GM23248 (cell line): ENCODE measurements around the gene NRP2. TPM values are rescaled to one million over a fixed set of nuclear protein-coding genes. Genes with fewer than 3 reads are reported as not detected.

ENCODE experiments used
- DNase-seq: peaks from one replicate; pipeline ENCODE4 v3.0.0-alpha.2; 2015
- H2AFZ ChIP-seq: fragments of 200-600 bp; sonication (generic); 2 replicates; pipeline ENCODE4 v1.6.1; 2016; ENCODE audit warnings: antibody characterized with exemption
- H3F3A ChIP-seq: fragments of 200-600 bp; sonication (generic); 2 replicates; pipeline ENCODE4 v1.6.1; 2016; ENCODE audit warnings: mild to moderate bottlenecking, antibody characterized with exemption, mixed run types; ENCODE audit not compliant: insufficient read depth
- H3K27ac ChIP-seq: fragments of 200-600 bp; sonication (generic); 2 replicates; pipeline ENCODE4 v1.5.1; 2016; ENCODE audit warnings: mild to moderate bottlenecking
- H3K27me3 ChIP-seq: fragments of 200-600 bp; sonication (generic); replicated peaks from 2 replicates; pipeline ENCODE4 v1.6.1; 2016; ENCODE audit warnings: mild to moderate bottlenecking; ENCODE audit not compliant: insufficient read depth
- H3K36me3 ChIP-seq: fragments of 200-600 bp; sonication (generic); 2 replicates; pipeline ENCODE4 v1.6.1; 2016; ENCODE audit warnings: low read depth, mild to moderate bottlenecking
- H3K4me1 ChIP-seq: fragments of 200-600 bp; sonication (generic); 2 replicates; pipeline ENCODE4 v1.6.1; 2016; ENCODE audit warnings: mild to moderate bottlenecking; ENCODE audit not compliant: insufficient read depth
- H3K4me2 ChIP-seq: fragments of 200-600 bp; sonication (generic); one replicate; pipeline ENCODE4 v1.6.1; 2016; ENCODE audit warnings: mild to moderate bottlenecking; ENCODE audit not compliant: unreplicated experiment
- H3K4me3 ChIP-seq: fragments of 200-600 bp; sonication (generic); 2 replicates; pipeline ENCODE4 v1.5.1; 2016; ENCODE audit warnings: mild to moderate bottlenecking
- H3K79me2 ChIP-seq: fragments of 200-600 bp; sonication (generic); 2 replicates; pipeline ENCODE4 v1.6.1; 2016; ENCODE audit warnings: mild to moderate bottlenecking; ENCODE audit not compliant: insufficient read depth
- H3K9ac ChIP-seq: fragments of 200-600 bp; sonication (generic); 2 replicates; pipeline ENCODE4 v1.6.1; 2016; ENCODE audit warnings: mild to moderate bottlenecking
- H3K9me2 ChIP-seq: fragments of 200-600 bp; sonication (generic); 2 replicates; pipeline ENCODE4 v1.6.1; 2016; ENCODE audit warnings: mixed run types, mild to moderate bottlenecking, moderate library complexity; ENCODE audit not compliant: insufficient read depth
- H3K9me3 ChIP-seq: fragments of 200-600 bp; sonication (generic); one replicate; pipeline ENCODE4 v1.6.1; 2017; ENCODE audit warnings: low read depth
- H4K20me1 ChIP-seq: fragments of 200-600 bp; sonication (generic); 2 replicates; pipeline ENCODE4 v1.6.0; 2016; ENCODE audit not compliant: insufficient read depth
- EZH2 ChIP-seq: fragments of 200-600 bp; sonication (generic); IDR thresholded peaks from 2 replicates; pipeline ENCODE4 v1.6.1; 2018; ENCODE audit warnings: antibody characterized with exemption, mild to moderate bottlenecking; ENCODE audit not compliant: insufficient read depth, poor library complexity, severe bottlenecking
- EZH2phosphoT487 ChIP-seq: fragments of 200-600 bp; sonication (generic); IDR thresholded peaks from 2 replicates; pipeline ENCODE4 v1.6.1; 2018; ENCODE audit warnings: antibody characterized with exemption, moderate library complexity, mild to moderate bottlenecking, low read depth; ENCODE audit not compliant: insufficient read depth
- WGBS, 2 experiments: methylation state at CpG; one replicate each; pipeline ENCODE4 v1.1.6; 2015 to 2017; ENCODE audit warnings: low lambda C conversion rate in 2 of 2, low coverage in 1 of 2; ENCODE audit errors: missing lambda C conversion rate in 2 of 2; 5-methylcytosine and 5-hydroxymethylcytosine counted together
- in situ Hi-C: fragments of 300-500 bp; cut with MboI; formaldehyde crosslinking; loops from 2 replicates; pipeline ENCODE4 v1.15.0; 2020
- polyA plus RNA-seq: library from polyadenylated mRNA; unstranded; fragments of >200 nt; fragmentation: Nextera tagmentation; extraction: Ambion mirVana; gene quantifications from 2 replicates; pipeline ENCODE4 v1.2.1, GENCODE V29; 2016
- total RNA-seq: library from RNA; depleted of rRNA; stranded (reverse); fragments of >200 nt; shearing (Covaris generic); gene quantifications from 2 replicates; pipeline ENCODE4 v1.2.3, GENCODE V29; 2014

Gene NRP2
- total and polyA plus RNA-seq, 2 experiments from 2014 or later, result 6.9 to 9.0 TPM

DNA sequence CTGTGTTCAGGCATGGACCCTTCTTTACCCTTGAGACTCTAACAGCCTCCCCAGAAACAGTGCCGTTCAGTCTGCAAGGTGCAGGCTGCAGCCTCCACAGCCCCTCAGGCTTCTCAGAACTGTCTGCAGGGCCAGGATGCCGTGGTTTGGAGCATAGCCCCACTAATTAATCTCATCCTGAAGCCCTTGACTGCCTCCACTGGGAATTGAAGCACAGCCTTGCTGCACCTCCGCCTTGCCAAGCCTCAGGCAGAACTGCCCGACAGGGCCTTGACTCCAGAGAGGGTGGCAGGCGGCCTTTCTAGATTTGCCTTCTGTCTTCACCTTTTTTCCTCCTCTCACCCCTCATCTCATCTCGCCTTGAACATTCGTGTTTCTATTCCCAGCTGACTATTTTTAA, 119.8 kb downstream of the NRP2 start:
- no peaks in the 10 kb centered on the region for H3K36me3 ChIP-seq
- H3K27me3 ChIP-seq, result no peaks in the 10 kb centered on the region; the same call in 1 of the 2 replicates
- no peaks in the 10 kb centered on the region for H3K9me2 ChIP-seq
- H3K79me2 ChIP-seq, result no peaks in the 10 kb centered on the region
- no peak overlapping the region for H3K27ac ChIP-seq
- TF ChIP-seq EZH2phosphoT487 (no peak), EZH2 (no peak)
- in situ Hi-C loops, result no loop called here
- H2AFZ ChIP-seq, result no peak overlapping the region
- H3F3A ChIP-seq, result no peaks in the 10 kb centered on the region
- H4K20me1 ChIP-seq, result no peaks in the 10 kb centered on the region
- no peak overlapping the region for H3K4me2 ChIP-seq
- H3K4me1 ChIP-seq, result no peaks in the 10 kb centered on the region
- WGBS, 2 experiments, result 59 to 64% methylated on average over 7 of the region's 7 CpGs
- H3K4me3 ChIP-seq, result no peak overlapping the region
- H3K9me3 ChIP-seq, result no peaks in the 10 kb centered on the region
- DNase-seq, result no peak
- H3K9ac ChIP-seq, result no peak overlapping the region

DNA sequence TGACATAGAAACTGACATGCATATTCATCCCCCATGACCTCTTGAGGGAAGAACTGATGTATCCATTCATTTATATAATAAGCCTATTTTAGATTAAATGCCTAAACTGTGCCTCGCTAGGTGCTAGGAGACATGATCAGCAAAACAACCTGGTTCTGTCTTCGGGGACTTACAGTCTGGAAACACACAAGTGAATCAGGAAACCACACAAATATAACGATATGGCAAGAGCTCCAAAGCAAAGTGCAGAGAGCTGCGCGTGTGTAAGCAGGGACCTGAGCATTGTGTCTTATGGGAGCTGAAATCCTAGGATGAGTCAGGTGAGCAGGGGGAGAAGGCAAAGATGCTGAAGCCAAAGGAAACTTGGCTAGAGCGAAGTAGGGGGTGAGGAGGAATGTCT, 120.6 kb downstream of the NRP2 start:
- 80 to 87% methylated on average over 6 of the region's 6 CpGs for WGBS, 2 experiments
- H3K79me2 ChIP-seq, result no peaks in the 10 kb centered on the region
- in situ Hi-C loops, result no loop called here
- H3K9me2 ChIP-seq, result no peaks in the 10 kb centered on the region
- H4K20me1 ChIP-seq, result no peaks in the 10 kb centered on the region
- H3K4me2 ChIP-seq, result no peak overlapping the region
- H3K4me1 ChIP-seq, result no peaks in the 10 kb centered on the region
- H3K36me3 ChIP-seq, result no peaks in the 10 kb centered on the region
- TF ChIP-seq EZH2phosphoT487 (no peak), EZH2 (no peak)
- peaks cover 3% of the 10 kb centered on the region; the same call in 1 of the 2 replicates for H3K27me3 ChIP-seq
- H3K27ac ChIP-seq, result no peak overlapping the region
- H3K9ac ChIP-seq, result no peak overlapping the region
- no peaks in the 10 kb centered on the region for H3K9me3 ChIP-seq
- no peak overlapping the region for H3K4me3 ChIP-seq
- H2AFZ ChIP-seq, result no peak overlapping the region
- H3F3A ChIP-seq, result no peaks in the 10 kb centered on the region
- DNase-seq, result no peak

DNA sequence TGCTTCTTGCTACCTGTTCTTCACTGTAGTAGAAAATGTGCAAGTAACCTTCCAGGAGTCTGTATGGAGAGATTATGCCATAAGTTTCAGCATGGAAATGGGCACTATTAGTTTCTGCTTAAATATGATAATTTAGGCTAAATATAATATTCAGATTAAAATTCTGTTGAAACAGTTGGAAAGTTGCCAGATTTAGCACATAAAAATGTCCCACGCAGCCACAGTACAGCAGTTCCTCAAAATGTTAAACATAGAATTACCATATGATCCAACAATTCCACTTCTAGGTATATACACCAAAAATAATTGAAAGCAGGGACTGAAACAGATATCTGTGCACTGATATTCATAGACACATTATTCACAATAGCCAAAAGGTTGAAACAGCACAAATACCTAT, 121.2 kb downstream of the NRP2 start:
- H3K9me3 ChIP-seq, result no peaks in the 10 kb centered on the region
- H3F3A ChIP-seq, result no peaks in the 10 kb centered on the region
- H4K20me1 ChIP-seq, result no peaks in the 10 kb centered on the region
- H3K4me2 ChIP-seq, result no peak overlapping the region
- H3K27me3 ChIP-seq, result peaks cover 7% of the 10 kb centered on the region; the same call in 1 of the 2 replicates
- no peaks in the 10 kb centered on the region for H3K9me2 ChIP-seq
- H3K9ac ChIP-seq, result no peak overlapping the region
- H3K27ac ChIP-seq, result no peak overlapping the region
- no peak overlapping the region for H3K4me3 ChIP-seq
- H2AFZ ChIP-seq, result no peak overlapping the region
- in situ Hi-C loops, result no loop called here
- no peaks in the 10 kb centered on the region for H3K36me3 ChIP-seq
- 74 to 78% methylated on average over 1 of the region's 1 CpG for WGBS, 2 experiments
- TF ChIP-seq EZH2phosphoT487 (no peak), EZH2 (no peak)
- H3K79me2 ChIP-seq, result no peaks in the 10 kb centered on the region
- no peak for DNase-seq
- no peaks in the 10 kb centered on the region for H3K4me1 ChIP-seq

DNA sequence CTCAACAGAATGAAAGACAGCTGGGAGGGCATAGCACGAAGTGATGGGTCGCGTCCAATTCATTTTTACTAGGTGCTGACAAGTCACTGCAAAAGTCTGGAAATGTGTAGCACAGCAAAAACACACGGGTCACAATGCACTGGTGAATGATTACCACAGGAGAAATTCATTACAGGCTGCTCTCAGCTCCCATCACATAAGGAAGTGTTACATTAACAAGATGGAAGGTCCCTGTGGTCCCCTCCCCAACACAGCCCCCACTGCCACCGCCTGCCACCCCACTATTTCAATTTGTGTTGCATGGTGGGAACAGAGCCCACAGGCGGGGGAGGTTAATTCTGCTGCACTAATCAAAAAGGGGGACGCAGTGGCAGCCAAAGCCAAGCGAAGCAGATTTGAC, 122.8 kb downstream of the NRP2 start:
- 72 to 75% methylated on average over 8 of the region's 8 CpGs for WGBS, 2 experiments
- no peak overlapping the region for H3K9ac ChIP-seq
- in situ Hi-C loops, result no loop called here

More for the DNA sequence above, 122.8 kb downstream of the NRP2 start:
- no peaks in the 10 kb centered on the region for H3K36me3 ChIP-seq
- H3K4me1 ChIP-seq, result no peaks in the 10 kb centered on the region
- H3K27me3 ChIP-seq, result peaks cover 7% of the 10 kb centered on the region; the same call in 1 of the 2 replicates
- DNase-seq, result no peak
- TF ChIP-seq EZH2phosphoT487 (no peak), EZH2 (no peak)
- H2AFZ ChIP-seq, result no peak overlapping the region
- H3K4me2 ChIP-seq, result no peak overlapping the region
- no peaks in the 10 kb centered on the region for H4K20me1 ChIP-seq
- no peak overlapping the region for H3K27ac ChIP-seq
- no peak overlapping the region for H3K4me3 ChIP-seq
- no peaks in the 10 kb centered on the region for H3K9me3 ChIP-seq
- H3K9me2 ChIP-seq, result no peaks in the 10 kb centered on the region
- H3F3A ChIP-seq, result no peaks in the 10 kb centered on the region
- no peaks in the 10 kb centered on the region for H3K79me2 ChIP-seq
